Choroid plexus epithelial cell (primary cell): Measurements from ENCODE around the gene OS9.
"Not testable (repeated sequence)": the region's sequence is repeated elsewhere in the genome, so short reads cannot be mapped to it uniquely, and the experiment has no call there.

Experiments
- DNase-seq: peaks from one replicate; pipeline ENCODE4 v3.0.0-alpha.2; 2010; ENCODE audit warnings: low read depth
- H3K4me3 ChIP-seq: 2 replicates; pipeline ENCODE4 v1.5.1; 2011; ENCODE audit warnings: low read depth, mild to moderate bottlenecking, control low read depth, low read length, moderate library complexity
- CTCF ChIP-seq: conservative IDR thresholded peaks from 2 replicates; pipeline ENCODE4 v1.5.1; 2011; ENCODE audit warnings: low read depth, mild to moderate bottlenecking, control low read depth, inconsistent platforms, low read length, moderate library complexity

Gene OS9

DNA sequence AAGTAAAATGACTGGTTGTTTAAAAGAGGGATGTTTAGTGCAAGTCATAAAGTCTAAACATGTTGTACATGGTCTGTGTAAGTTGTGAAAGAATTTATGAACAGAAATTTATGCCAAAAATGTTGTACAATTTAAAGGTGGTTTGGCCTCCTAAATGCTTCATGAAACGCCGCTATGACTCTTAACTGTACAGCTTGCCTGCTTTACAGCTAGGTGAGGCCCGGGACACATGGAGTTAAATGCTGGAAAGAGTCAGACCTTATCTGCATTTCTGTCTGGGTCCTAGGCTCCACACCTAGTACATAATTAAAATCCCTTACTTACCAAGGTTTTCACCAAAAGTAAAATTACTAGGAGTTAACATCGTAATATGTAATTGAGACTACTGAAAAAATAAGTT, 32.6 kb upstream of the OS9 start:
- TF ChIP-seq CTCF, result no peak
- DNase-seq, result no peak
- H3K4me3 ChIP-seq, result no peak overlapping the region

DNA sequence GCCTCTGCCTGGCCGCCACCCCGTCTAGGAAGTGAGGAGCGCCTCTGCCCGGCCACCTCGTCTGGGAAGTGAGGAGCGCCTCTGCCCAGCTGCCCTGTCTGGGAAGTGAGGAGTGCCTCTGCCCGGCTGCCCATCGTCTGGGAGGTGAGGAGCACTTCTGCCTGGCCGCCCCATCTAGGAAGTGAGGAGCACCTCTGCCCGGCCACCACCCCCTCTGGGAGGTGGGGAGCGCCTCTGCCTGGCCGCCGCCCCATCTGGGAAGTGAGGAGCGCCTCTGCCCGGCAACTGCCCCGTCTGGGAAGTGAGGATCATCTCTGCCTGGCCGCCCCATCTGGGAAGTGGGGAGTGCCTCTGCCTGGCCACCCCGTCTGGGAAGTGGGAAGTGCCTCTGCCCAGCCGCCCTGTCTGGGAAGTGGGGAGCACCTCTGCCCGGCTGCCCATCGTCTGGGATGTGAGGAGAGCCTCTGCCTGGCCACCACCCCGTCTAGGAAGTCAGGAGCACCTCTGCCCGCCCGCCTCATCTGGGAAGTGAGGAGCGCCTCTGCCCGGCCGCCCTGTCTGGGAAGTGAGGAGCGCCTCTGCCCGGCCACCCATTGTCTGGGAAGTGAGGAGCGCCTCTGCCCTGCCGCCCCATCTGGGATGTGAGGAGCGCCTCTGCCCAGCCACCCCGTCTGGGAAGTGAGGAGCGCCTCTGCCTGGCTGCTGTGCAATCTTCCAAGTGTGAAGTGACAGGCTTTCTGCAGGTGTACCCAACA, 28.7 kb upstream of the OS9 start:
- not testable (repeated sequence) for DNase-seq, H3K4me3 ChIP-seq

DNA sequence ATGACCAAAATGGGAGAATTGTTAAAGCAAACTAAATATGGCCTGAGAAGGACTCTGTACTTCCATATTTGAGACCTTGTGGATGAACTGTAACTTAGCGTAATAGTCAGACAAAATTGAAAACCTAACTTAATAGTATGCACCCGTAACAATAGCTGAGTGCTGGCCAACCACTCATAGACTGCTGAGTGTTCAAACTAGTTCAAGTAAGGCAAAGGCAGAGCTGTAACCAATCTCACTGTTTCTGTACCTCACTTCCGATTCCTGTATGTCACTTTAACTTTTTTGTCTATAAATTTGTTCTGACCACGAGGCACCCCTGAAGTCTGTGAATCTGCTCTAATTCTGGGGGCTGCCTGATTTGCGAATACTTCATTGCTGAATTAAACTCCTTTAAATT, 27.0 kb upstream of the OS9 start:
- no peak overlapping the region for H3K4me3 ChIP-seq
- no peak for DNase-seq
- TF ChIP-seq CTCF, result no peak

DNA sequence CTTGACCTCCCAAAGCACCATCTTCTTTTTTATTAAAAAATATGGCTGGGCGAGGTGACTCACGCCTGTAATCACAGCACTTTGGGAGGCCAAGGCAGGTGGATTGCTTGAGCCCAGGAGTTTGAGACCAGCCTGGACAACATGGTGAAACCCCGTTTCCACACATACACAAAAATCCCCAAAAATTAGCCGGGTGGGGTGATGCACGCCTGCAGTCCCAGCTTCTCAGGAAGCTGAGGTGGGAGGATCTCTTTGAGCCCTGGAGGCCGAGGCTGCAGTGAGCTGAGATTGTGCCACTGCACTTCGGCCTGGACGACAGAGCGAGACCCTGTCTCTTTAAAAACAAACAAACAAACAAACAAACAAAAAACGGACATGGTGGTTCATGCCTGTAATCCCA, 24.2 kb upstream of the OS9 start:
- DNase-seq, result not testable (repeated sequence)

DNA sequence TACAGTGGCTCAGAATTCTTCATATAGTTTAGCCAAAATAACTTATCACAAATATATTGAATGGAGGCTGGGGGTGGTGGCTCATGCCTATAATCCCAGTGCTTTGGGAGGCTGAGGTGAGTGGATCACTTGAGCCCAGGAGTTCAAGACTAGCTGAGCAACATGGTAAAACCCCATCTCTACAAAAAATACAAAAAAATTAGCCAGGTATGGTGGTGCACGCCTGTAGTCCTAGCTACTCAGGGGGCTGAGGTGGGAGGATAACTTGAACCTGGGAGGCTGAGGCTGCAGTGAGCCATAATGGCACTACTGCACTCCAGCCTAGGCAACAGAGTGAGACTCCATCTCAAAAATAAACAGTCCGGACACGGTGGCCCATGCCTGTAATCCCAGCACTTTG, 22.1 kb upstream of the OS9 start:
- not testable (repeated sequence) for DNase-seq, H3K4me3 ChIP-seq

More for the DNA sequence above, 24.2 kb upstream of the OS9 start:
- H3K4me3 ChIP-seq, result not testable (repeated sequence)

DNA sequence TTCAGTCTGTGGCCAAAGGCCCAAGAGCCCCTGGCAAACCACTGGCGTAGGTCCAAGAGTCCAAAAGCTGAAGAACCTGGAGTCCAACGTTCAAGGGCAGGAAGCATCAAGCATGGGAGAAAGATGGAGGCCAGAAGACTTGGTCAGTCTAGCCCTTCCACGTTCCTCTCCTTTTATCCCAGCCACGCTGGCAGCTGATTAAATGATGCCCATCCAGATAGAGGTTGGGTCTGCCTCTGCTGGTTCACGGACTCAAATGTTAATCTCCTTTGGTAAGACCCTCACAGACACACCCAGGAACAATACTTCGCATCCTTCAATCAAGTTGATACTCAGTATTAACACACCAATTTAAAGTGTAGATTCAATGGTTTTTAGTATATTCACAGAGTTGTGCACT, 21.1 kb upstream of the OS9 start:
- no peak for DNase-seq
- no peak overlapping the region for H3K4me3 ChIP-seq
- no peak for TF ChIP-seq CTCF

GRCh38 chr12:57674691-57675090, 19.2 kb upstream of the OS9 start:
- no peak for DNase-seq
- H3K4me3 ChIP-seq, result no peak overlapping the region
- no peak for TF ChIP-seq CTCF

DNA sequence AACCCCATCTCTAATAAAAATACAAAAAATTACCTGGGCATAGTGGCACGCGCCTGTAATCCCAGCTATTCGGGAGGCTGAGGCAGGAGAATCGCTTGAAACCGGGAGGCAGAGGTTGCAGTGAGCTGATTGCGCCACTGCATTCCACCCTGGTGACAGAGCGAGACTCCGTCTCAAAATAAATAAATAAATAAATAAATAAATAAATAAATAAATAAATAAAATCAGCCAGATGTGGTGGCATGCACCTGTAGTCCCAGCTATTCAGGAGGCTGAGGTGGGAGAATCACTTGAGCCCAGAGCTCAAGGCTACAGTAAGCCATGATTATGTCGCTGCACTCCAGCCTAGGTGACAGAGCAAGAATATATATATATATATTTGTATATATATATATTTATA, 16.0 kb upstream of the OS9 start:
- H3K4me3 ChIP-seq, DNase-seq: not testable (repeated sequence)

DNA sequence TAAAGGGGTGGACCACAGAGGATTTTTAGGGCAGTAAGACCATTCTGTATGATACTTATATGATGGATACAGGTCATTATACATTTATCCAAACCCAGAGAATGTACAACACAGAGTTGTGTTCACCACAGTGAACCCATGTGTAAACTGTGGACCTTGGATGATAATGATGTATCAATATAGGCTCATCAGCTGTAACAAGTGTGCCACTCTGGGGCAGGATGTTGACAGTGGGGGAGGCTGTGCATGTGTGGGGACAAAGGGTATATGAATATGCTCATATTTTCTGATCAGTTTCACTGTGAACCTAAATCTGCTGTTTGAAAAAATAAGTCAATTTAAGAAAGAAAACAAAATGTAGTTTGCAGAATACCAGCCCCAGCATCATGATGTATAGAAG, 14.2 kb upstream of the OS9 start:
- no peak for DNase-seq
- no peak for TF ChIP-seq CTCF
- no peak overlapping the region for H3K4me3 ChIP-seq
